ENCODE results near the gene LETM1.

DNA sequence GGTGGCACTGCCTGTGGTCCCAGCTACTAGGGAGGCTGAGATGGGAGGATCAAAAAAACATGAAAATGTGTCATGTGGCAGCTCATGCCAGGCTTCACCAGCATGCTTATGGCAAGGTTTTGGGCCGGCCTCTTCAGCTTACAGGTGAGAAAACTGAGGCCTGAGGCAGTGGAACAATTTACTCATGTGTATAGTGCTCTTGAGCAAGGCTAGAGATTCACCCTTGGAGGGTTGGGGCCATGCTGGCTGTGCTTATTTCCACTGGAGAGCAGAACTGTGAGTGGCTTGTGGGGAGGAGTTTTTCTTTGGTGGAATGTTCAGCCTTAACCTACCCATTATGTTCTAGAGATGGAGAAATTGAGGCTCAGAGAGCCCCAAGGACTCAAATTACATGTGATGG is 47.1 kb upstream of the LETM1 start:
- TF ChIP-seq, protein P1, sequence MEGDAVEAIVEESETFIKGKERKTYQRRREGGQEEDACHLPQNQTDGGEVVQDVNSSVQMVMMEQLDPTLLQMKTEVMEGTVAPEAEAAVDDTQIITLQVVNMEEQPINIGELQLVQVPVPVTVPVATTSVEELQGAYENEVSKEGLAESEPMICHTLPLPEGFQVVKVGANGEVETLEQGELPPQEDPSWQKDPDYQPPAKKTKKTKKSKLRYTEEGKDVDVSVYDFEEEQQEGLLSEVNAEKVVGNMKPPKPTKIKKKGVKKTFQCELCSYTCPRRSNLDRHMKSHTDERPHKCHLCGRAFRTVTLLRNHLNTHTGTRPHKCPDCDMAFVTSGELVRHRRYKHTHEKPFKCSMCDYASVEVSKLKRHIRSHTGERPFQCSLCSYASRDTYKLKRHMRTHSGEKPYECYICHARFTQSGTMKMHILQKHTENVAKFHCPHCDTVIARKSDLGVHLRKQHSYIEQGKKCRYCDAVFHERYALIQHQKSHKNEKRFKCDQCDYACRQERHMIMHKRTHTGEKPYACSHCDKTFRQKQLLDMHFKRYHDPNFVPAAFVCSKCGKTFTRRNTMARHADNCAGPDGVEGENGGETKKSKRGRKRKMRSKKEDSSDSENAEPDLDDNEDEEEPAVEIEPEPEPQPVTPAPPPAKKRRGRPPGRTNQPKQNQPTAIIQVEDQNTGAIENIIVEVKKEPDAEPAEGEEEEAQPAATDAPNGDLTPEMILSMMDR (IDR thresholded peaks at IDR 0.05), result no peak
- no peak for TF ChIP-seq POLR2A (IDR thresholded peaks at IDR 0.05)
- no peak for TF ChIP-seq POLR2AphosphoS5 (IDR thresholded peaks at IDR 0.05; ENCODE audit: insufficient read depth in 1 of 2, low read depth in 1 of 2)
